Chondrocyte (in vitro differentiated cells): ENCODE data around the gene SV2B. TPM values are rescaled to one million over a fixed set of nuclear protein-coding genes. Genes with fewer than 3 reads are reported as not detected.

Experiments
- DNase-seq: peaks from one replicate; pipeline ENCODE4 v3.0.0; 2021; ENCODE audit warnings: mixed read lengths, low spot score
- H3K27ac Mint-ChIP-seq: one replicate; pipeline ENCODE4 v1.8.0; 2021; ENCODE audit warnings: mild to moderate bottlenecking, moderate library complexity, mixed read lengths; ENCODE audit not compliant: unreplicated experiment
- H3K27me3 Mint-ChIP-seq: 2 replicates; pipeline ENCODE4 v1.8.0; 2021; ENCODE audit warnings: low read depth, mixed read lengths
- H3K36me3 Mint-ChIP-seq: 2 replicates; pipeline ENCODE4 v1.8.0; 2021; ENCODE audit warnings: low read depth, mixed read lengths
- H3K4me1 Mint-ChIP-seq: 2 replicates; pipeline ENCODE4 v1.8.0; 2021; ENCODE audit warnings: low read depth, mild to moderate bottlenecking, mixed read lengths
- H3K4me3 Mint-ChIP-seq: one replicate; pipeline ENCODE4 v1.8.0; 2021; ENCODE audit warnings: mild to moderate bottlenecking, moderate library complexity, mixed read lengths; ENCODE audit not compliant: unreplicated experiment
- H3K9me3 Mint-ChIP-seq: 2 replicates; pipeline ENCODE4 v1.8.0; 2021; ENCODE audit warnings: low read depth, mixed read lengths
- CTCF ChIP-seq: fragments of 200-600 bp; sonication (generic); IDR thresholded peaks from 2 replicates; pipeline ENCODE4 v1.5.0; 2021; ENCODE audit warnings: antibody characterized with exemption, mild to moderate bottlenecking, moderate library complexity
- total RNA-seq: library from RNA; stranded (reverse); gene quantifications from 3 replicates; pipeline ENCODE4 v1.2.1, GENCODE V29; 2021

The SV2B gene
- total RNA-seq, 1 donor from 2014 or later = not detected

GRCh38 chr15:91127236-91127955, 27.3 kb downstream of the SV2B start:
- Mint-ChIP-seq H3K9me3 (no peaks in the 10 kb centered on the region), H3K4me1 (no peaks in the 10 kb centered on the region), H3K4me3 (no peak overlapping the region), H3K27me3 (peaks cover 16% of the 10 kb centered on the region), H3K27ac (no peak overlapping the region), H3K36me3 (no peaks in the 10 kb centered on the region)
- no peak for DNase-seq
- TF ChIP-seq CTCF = no peak

GRCh38 chr15:91128016-91128415, 28.0 kb downstream of the SV2B start:
- TF ChIP-seq CTCF = no peak
- Mint-ChIP-seq H3K4me3 (no peak overlapping the region), H3K36me3 (no peaks in the 10 kb centered on the region), H3K27me3 (peaks cover 17% of the 10 kb centered on the region), H3K9me3 (no peaks in the 10 kb centered on the region), H3K27ac (no peak overlapping the region), H3K4me1 (no peaks in the 10 kb centered on the region)
- no peak for DNase-seq

GRCh38 chr15:91129436-91129835, 29.4 kb downstream of the SV2B start:
- no peaks in the 10 kb centered on the region for H3K36me3 Mint-ChIP-seq
- no peak for TF ChIP-seq CTCF
- DNase-seq = no peak
- peaks cover 20% of the 10 kb centered on the region for H3K27me3 Mint-ChIP-seq
- H3K4me3 Mint-ChIP-seq = no peak overlapping the region
- H3K9me3 Mint-ChIP-seq = no peaks in the 10 kb centered on the region
- H3K4me1 Mint-ChIP-seq = no peaks in the 10 kb centered on the region
- H3K27ac Mint-ChIP-seq = no peak overlapping the region

- H3K27me3 Mint-ChIP-seq = peaks cover 11% of the 10 kb centered on the region
- H3K36me3 Mint-ChIP-seq = no peaks in the 10 kb centered on the region
- H3K27ac Mint-ChIP-seq = no peak overlapping the region
- H3K4me3 Mint-ChIP-seq = no peak overlapping the region
- DNase-seq = no peak
- H3K9me3 Mint-ChIP-seq = no peaks in the 10 kb centered on the region
- no peaks in the 10 kb centered on the region for H3K4me1 Mint-ChIP-seq
- no peak for TF ChIP-seq CTCF
These were observed 32.0 kb downstream of the SV2B start for GRCh38 chr15:91132079-91132478.

- no peak for TF ChIP-seq CTCF
- H3K4me1 Mint-ChIP-seq = no peaks in the 10 kb centered on the region
- no peaks in the 10 kb centered on the region for H3K36me3 Mint-ChIP-seq
- no peak for DNase-seq
- peaks cover 4% of the 10 kb centered on the region for H3K27me3 Mint-ChIP-seq
- H3K4me3 Mint-ChIP-seq = no peak overlapping the region
- H3K27ac Mint-ChIP-seq = no peak overlapping the region
- H3K9me3 Mint-ChIP-seq = peaks cover 5% of the 10 kb centered on the region
These were observed 33.5 kb downstream of the SV2B start for GRCh38 chr15:91133511-91133910.
